NCI-H187 (cell line): ENCODE data around the gene PTGES.

Experiments
- DNase-seq, 2 experiments: peaks; one replicate each; lab custom pipeline; 2025; lab: John Stamatoyannopoulos, UW

The PTGES gene

GRCh38 chr9:129692534-129692933, 60.3 kb downstream of the PTGES start:
- DNase-seq = no peak
